GM04504 (cell line): ENCODE results near the gene ESRRA.
A peak's percentile ranks its signal among the peaks of the same experiment; 100 is the strongest.

Experiments used
- DNase-seq: peaks from one replicate; pipeline ENCODE4 v3.0.0-alpha.2; 2012; ENCODE audit warnings: low read depth

Gene ESRRA

DNA sequence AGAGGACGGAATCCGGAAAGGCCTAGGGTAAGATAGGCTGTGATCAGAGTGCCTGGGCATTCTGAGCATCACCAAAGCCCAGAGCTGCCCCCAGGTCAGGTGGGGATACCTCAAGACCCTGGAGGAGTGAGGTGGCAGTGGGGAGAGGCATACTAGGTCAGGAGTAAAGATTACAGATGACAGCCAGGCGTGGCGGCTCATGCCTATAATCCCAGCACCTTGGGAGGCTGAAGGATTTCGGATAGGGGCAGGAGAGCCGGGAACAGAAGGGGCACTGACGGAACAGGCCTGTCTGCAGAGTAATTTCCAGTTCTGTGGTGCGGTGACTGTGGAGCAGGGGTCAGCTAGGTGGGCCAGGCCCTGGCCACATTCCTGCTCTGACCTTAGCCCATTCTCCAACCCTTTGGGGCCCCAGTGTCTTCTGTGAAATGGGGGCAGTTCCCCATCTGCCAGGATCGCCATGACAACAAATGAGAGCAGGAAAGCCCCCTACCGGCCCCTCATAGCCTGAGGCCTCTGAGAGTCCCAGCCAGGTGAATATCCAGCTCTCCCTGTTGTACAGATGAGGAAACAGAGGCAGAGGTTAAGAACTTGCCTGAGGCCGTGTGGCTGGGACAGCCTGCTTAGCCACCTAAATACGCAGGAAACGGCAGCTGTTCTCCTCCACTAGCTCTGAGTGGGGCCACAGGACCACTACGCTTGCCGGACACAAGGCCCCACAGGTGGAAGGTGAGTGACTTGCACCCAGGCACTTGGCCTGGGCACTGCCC lies 30.1 kb upstream of the ESRRA start:
- no peak for DNase-seq

DNA sequence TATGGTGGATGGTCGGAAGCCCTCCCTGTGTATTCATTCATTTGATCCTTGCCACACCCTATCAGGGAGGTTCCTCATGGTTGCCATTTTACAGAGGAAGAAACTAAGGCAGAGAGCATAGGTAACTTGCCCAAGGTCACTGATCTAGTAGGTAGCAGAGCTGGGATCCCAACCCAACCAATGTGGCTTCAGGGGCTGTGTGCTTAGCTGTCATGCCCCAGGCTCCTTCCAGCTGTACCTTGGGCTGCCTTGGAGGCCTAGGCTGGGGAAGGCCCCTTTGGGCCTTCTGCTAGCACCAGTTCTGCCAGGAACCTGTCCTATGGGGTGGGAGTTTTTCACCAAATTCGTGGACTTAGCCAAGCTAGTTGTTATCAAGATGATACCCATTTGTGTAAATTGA lies 29.5 kb upstream of the ESRRA start:
- no peak for DNase-seq

DNA sequence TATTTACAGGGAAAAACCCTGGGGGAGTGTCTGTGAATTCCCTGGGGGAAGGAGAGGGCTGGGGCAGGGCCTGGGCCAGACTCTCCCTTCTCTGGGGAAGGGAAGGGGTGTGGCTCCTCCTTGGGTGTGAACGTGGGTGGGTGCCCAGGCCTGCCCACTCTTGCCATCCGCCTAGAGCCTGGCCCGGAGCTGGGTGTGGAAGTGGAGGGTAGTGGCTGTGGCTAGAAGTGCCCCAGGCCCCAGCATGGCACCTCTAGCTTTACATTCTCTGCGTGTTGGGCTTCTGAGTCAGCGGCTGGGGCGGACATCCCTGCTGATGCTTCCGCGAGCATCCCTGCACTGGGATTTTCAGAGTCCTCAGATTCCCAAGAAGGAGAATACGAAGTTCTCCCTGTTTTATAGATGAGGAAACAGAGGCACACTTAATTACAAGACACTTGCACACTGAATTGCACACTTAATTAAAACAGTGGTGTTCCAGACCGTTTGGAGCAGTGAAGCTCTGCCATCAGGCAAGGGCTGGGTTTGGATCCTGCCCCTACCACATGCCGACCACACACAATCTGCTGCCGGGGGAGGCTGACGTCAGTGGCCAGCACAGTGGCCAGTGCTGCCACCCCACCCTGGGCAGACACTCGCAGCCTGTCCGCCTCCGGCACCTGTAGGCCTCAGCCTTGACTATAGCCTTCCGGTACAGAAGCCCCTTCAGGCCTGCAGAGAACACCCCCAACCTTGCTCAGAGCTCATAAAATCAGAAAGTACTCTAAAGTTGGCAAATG lies 28.5 kb upstream of the ESRRA start:
- DNase-seq, result no peak

DNA sequence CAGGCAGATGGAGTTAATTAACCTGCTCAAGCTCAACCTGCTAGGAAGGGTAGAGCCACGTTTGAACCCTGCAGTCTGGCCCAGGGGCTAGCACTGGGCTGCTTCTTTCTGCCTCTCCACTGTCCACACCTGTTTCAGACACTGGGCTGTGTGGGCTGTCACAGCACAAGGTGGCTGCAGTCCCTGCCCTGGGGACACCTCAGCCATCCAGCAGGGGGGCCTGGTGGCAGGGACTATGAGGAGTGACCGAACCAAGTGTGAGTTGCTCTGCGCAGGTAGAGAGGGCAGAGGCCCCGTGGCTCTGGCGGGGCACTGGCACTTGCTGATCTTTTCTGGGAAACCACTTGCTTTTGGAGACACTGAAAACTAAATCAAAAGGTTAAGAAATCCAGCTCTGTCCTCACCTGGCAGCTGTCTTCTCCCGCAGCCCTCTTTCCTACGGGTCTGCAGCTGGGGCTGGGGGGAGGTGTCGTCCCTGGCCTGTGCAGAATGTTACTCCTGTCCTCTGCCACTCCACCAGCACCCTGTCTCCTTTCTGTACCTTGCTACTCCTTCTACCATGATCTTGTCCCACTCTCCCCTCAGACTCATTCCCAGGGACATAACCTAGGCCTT lies 26.6 kb upstream of the ESRRA start:
- no peak for DNase-seq

DNA sequence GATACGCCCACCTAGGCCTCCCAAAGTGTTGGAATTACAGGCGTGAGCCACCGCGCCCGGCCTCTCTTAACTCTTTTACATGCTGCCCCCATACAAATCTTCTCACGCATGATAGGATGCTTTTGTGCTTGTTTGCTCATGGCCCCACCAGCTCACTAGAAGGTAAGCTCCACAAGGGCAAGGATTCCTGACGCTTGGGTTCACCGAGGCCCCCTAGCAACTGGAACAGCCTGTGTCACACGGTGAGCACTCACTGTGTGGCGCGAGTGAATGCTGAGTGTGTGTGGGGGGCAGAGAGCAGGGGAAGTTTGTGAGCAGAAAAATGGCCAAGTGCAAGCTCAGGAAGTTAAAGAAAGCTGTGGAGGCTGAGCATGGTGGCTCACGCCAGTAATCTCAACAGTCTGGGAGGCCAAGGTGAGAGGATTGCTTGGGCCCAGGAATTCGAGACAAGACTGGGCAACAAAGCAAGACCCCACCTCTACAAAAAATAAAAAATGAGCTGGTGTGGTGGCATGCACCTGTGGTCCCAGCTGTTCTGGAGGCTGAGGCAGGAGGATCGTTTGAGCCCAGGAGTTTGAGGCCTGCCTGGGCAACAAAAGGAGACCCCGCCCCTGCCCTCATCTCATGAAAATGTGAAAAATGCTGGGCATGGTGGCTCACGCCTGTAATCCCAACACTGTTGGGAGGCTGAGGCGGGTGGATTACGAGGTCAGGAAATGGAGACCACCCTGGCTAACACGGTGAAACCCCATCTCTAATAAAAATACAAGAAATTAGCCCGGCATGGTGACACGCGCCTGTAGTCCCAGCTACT lies 23.2 kb upstream of the ESRRA start:
- DNase-seq, result no peak

DNA sequence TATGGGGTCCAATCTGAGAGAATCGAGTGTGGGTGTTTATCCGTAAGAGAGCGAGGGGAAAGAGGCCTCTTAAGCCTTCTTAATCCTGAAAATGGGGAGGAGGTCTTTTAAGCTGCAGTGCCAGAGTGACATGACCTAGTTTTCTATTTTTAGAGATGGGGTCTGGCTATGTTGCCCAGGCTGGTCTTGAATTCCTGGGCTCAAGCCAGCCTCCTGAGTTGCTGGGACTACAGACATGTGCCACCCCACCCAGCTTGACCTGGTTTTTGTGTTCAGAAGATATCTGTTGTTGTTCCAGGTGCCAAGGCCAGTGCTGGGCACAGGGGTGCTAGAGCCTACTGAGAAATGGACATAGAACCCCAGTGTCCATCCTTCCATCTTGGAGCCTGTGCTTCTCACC lies 22.2 kb upstream of the ESRRA start:
- no peak for DNase-seq

DNA sequence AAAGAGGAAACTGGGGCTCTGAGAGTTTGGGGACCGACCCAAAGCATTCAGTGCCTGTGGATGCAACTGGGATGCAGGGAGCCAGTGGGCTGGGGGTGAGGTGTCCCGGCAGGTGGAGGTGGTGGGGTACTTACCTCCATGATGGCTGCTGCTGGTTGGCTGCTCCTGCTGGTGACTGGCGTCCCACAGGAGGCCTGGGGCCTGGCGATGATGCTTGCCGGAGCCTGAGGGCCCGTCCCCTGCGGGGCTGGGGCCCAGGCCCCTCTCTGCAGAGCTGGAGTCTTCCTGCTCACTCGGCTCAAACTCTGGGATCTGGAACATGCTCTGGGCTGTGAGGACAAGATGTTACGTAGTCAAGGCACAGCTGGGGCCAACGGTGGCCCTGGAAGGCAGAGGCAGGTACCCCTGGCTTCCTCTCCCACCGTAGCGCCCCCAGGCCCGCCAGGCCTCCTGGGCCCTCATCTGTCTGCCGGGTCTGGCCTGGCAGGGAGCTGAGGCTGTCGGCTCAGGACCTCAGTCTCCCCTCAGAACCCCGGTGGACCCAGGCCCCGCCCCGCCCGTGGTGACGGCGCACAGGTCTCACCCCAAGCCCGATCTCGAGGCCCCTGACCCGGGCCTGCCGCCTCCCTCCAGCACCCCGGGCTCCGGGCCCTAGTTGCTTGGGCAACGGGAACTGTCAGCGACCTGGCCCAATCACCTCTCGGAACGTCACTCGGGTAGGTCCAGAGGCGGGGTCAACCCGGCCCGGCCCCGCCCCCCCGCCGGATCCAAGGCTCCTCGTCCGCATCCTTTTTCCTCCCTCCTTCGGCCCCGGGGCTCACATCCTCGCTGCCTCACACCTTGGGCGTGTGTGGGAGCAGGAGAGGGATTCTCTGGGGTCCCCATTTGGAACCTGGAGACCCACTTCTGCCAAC lies 21.0 kb upstream of the ESRRA start, which contains the start of gene BAD:
TSS of gene BAD (minus strand) at position 618 of the 914 bp plus-strand sequence. CDS start at position 321, 297 bp downstream.
- DNase-seq, result peak; percentile 78

DNA sequence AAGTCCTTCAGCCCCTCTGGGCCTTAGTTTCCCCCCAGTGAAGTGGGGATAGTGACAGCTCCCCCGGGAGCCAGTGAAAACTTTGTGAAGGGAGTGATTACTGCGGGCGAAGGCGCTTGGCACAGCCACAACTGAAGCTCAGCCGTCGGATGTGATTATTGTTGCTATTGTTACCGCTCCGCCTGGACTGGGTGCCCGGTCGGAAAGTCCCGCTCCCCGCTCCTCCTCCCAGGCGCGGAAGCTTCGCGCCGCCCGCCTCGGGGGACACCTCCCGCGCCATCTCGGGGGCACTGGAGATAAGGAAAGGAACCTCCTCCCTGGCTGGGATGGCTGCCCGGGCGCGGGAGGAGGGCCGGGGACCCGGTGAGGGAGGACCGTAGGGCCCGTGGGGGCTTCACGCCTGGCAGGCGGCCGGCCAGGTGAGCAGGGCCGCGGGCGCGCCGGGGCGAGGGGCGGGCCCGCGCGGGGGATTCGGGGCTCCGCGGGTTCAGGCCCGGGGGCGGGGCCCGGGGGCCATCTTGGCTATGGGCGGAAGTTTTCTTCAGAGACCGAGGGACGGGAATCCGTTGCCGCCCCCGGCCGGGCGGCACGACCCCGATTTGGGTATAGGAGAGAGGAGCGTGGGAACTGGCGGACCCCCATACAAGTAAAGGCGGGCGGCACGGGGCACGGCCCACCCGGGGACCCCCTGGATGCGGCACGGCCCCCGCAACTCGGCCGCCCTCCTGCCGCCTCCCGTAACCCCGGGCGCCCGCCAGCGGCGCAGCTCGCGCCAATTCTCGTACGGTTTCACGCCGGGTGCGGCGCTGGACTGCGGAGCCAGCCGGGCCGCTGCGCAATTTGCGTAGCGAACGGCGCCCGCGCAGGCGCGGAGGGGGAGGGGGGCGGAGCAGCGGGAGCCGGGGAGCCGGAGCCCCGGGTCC lies 20.1 kb upstream of the ESRRA start, which contains the start of gene GPR137:
TSS of gene GPR137 (plus strand) at position 887 of the 923 bp plus-strand sequence. CDS start 677 bp downstream, outside the sequence.
- DNase-seq, result no peak

DNA sequence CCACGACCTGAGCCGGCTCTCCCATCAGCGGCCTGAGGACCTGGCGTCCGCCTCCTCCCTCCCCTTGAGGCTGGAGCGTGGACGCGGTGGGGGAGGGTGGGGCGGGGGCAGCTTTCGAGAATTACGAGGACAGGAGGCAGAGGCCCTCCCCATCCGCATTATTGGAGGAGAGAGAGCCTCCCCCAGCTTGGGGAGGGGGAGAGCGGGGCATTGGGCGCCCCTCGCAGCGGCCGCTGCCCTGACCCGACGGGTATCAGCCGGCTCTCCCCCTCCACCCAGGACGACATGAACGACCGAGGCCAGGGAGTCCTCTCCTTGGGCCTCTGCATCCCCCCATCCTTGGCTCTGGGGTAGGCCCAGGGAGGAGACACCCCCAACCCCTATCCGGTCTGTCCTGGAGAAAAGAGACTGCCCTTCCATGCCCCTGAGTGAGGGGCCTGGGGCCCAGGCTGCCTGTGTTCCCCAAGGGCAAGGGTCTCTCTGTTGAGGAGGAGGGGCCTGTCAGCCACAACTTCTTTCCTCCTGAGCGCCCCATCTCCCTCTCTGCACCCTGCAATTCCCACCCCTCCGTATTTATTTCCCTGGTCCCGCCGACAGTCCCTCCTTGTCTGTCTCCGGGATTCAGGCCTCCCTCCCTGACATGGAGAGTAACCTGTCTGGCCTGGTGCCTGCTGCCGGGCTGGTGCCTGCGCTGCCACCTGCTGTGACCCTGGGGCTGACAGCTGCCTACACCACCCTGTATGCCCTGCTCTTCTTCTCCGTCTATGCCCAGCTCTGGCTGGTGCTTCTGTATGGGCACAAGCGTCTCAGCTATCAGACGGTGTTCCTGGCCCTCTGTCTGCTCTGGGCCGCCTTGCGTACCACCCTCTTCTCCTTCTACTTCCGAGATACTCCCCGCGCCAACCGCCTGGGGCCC lies 19.2 kb upstream of the ESRRA start:
- no peak for DNase-seq

DNA sequence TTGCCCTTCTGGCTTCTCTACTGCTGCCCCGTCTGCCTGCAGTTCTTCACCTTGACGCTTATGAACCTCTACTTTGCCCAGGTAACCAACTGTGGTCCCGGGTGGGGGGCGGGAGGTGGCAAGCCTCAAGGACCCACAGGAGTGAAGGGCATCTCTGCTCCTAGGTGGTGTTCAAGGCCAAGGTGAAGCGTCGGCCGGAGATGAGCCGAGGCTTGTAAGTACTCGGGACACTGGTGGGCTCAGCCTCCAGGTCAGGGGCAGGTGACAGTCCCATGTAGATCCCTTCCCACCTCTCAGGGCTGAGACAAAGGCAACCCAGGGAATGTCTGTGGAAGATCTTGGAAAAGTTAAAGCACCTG lies 18.5 kb upstream of the ESRRA start:
- DNase-seq, result no peak

DNA sequence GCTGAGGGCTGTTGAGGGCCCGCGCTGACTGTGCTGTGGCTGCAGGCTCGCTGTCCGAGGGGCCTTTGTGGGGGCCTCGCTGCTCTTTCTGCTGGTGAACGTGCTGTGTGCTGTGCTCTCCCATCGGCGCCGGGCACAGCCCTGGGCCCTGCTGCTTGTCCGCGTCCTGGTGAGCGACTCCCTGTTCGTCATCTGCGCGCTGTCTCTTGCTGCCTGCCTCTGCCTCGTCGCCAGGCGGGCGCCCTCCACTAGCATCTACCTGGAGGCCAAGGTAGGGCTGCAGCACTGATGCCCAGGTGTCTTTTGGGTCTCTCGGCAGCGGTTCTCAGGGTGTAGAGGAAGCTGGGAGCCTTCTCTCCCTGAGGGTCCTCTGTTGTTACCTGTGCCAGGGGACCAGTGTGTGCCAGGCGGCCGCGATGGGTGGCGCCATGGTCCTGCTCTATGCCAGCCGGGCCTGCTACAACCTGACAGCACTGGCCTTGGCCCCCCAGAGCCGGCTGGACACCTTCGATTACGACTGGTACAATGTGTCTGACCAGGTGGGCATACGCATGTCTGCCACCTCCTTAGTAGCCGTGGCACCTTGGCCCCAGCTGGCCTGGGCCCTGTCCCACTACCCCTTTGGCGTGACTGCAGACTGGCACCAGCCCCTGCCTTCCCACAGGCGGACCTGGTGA lies 17.5 kb upstream of the ESRRA start:
- DNase-seq, result no peak

DNA sequence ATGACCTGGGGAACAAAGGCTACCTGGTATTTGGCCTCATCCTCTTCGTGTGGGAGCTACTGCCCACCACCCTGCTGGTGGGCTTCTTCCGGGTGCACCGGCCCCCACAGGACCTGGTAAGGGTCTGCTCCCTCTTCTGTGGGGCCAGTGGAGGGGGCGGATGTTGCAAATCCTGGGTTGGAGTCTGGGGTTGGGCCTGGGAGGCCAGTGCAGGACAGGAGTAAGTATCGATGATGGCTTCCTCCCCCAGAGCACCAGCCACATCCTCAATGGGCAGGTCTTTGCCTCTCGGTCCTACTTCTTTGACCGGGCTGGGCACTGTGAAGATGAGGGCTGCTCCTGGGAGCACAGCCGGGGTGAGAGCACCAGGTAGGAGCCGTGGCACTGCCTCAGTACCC lies 17.0 kb upstream of the ESRRA start:
- no peak for DNase-seq

DNA sequence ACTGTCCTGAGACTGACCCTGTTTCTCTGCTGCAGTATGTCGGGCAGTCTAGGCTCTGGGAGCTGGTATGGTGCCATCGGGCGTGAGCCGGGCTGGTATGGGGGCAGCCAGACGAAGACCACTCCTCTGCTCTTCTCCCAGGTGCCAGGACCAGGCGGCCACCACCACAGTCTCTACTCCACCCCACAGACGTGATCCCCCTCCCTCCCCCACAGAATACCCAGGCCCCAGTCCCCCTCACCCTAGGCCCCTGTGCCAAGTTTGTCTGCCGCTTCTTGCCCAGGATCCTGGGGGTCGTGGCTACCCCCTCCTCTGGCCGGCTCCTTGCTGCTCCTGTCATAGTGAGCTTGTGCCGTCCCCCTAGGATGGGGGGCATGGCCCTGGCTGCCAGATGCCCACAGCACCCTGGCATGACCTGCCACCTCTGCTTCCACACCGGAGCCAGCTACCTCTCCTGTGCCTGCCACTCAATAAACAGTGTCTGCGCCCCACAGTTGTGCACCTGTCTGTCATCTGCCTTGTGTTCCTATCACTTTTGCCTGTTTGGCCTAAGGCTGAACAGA lies 16.2 kb upstream of the ESRRA start:
- DNase-seq, result no peak

DNA sequence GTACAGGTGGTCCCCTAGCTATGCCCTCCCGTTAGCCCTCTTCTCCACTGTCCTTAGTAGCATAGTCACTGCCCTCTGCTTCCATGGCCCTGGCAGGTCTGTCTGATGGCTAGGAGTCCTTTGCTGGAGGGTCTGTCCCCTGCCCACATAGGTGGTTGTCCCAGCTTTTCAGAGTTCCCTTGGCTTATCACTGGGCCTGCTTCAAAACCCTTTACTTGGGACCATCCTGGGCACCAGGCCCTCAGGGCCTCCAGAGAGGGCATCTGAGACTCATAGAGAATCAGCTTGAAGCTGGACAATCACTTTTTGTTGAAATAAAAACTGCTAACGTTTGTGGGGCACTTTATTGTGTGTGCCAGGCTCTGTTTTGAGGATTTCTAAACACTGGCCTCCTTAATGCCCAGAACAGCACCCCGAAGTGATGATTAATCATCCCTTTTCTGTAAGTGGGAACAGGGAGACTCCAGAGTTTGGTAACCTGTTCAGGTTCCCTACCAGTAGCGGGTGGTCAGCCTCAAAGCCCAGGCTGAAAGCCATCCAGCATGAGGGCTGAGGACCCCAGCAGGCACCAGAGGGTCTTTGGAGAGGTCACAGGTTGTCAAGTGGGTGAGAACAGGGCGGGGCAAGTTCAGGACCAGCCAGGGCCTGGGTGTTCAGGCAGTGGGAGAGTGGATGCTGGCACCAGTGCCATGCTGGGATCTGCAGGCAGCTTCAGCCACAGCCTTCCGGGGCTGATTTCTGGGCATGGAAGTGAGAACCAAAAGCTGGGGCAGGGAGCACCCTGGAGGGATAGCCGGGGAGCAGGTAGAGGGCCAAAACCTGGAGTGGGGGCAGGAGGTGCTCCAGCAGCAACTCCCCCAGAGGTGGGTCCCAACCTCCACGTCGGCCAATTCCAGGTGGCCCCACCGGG lies 14.7 kb upstream of the ESRRA start:
- DNase-seq, result no peak

DNA sequence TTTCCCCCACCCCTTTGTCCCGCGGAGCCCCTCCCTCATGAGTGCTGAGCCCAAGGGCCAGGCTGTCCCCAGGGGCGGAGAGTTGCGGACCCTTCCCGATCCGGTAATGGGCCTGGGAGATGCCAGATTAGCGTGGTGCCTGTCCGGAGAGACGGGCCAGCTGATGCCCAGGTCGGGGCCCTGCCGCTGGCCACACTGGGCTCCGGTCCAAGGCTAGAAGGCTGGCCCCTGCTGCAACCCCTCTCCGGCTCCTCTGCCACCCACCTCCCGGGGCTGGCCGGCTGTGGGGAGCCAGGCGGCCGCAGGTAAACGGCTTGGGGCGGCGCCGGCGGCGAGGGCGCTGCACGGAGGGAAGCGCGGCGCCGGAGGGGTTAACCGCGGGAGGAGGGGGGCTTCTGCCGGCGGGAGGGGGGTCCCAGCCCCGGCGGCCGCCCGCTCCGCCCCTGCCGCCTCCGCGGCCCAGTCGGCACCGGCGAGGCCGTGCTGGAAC lies 14.0 kb upstream of the ESRRA start, which contains the start of gene KCNK4:
TSS of gene KCNK4 (plus strand) at position 41 of the 490 bp plus-strand sequence. CDS start 1,717 bp downstream, outside the sequence.
- no peak for DNase-seq

DNA sequence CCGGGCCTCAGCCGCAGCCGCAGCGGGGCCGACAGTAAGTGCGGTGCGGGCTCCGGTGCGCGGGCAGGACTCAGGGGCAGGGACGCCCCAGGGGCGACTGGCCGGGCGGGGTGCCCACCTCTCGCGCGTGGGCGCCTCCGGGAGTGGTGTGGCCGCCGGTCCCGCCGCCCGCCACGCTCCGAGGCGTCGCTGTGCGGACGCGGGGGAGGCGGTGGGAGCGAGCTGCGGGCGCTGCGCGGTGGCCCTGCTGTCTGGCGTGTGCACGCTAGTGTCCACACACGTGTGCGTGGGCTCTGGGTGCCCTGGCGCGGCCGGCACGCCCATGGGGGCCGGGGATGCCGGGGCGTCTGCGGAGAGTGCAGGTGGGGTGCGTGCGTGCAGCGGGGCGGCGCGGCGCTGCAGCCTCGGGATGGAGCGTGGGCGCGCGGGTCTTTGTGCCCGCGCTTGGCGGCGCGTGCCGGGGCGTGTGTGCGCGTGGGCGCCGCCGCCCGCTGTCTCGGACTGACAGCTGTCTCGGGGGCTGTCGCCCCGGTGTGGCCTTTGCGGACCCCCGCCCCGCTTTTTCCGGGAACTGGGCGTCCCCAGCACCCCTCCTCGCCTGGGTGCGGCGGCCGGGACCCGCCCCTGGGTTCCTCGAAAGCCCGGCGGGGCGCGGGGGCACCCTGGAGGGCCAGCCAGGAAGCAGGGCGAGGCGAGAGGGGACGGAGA lies 13.4 kb upstream of the ESRRA start:
- no peak for DNase-seq
